ENCODE measurements around the gene ARTN. TPM values are rescaled to one million over a fixed set of nuclear protein-coding genes. Genes with fewer than 3 reads are reported as not detected.

ARTN gene
- total RNA-seq, 3 donors from 2014 or later (not counting 1 experiment from before 2014, with no cell fraction given) = 1.4 TPM; not detected in 2

GRCh38 chr1:43952731-43953346, 19.2 kb downstream of the ARTN start:
- intact Hi-C loops (cut with micrococcal nuclease) = no loop called here
- ATAC-seq (no peak), DNase-seq (no peak)
- no peak overlapping the region for H3K4me3 Mint-ChIP-seq
- WGBS (ENCODE audit: insufficient coverage) = 95% methylated on average over 8 of the region's 8 CpGs
- no peaks in the 10 kb centered on the region for H3K36me3 Mint-ChIP-seq
- peaks cover 12% of the 10 kb centered on the region for H3K4me1 ChIP-seq (ENCODE audit: control insufficient read depth, insufficient read depth, low read length)
- H3K27me3 ChIP-seq (ENCODE audit: control insufficient read depth, insufficient read depth, low read length) = no peaks in the 10 kb centered on the region
- TF ChIP-seq CTCF (IDR thresholded peaks at IDR 0.05) = no peak
- no peaks in the 10 kb centered on the region for H3K9me3 Mint-ChIP-seq
- H3K36me3 ChIP-seq (ENCODE audit: control insufficient read depth, insufficient read depth, low read length) = peaks cover 16% of the 10 kb centered on the region
- H3K4me3 ChIP-seq (ENCODE audit: low read length) = no peak overlapping the region
- peaks cover 16 to 35% of the 10 kb centered on the region in 2 donors for H3K4me1 Mint-ChIP-seq
- H3K27me3 Mint-ChIP-seq (ENCODE audit: low read depth in 2 of 2) = no peaks in the 10 kb centered on the region
- no peak overlapping the region for H3K27ac Mint-ChIP-seq
- no peaks in the 10 kb centered on the region for H3K9me3 ChIP-seq (ENCODE audit: control insufficient read depth, insufficient read depth, low read length)
- H3K27ac ChIP-seq (ENCODE audit: low read length) = no peak overlapping the region

- peaks cover 7% of the 10 kb centered on the region for H3K4me1 ChIP-seq (ENCODE audit: control insufficient read depth, insufficient read depth, low read length)
- Mint-ChIP-seq H3K4me1 (peaks cover 13 to 30% of the 10 kb centered on the region in 2 donors), H3K27ac (no peak overlapping the region), H3K27me3 (ENCODE audit: low read depth in 2 of 2) (no peaks in the 10 kb centered on the region), H3K4me3 (no peak overlapping the region), H3K9me3 (no peaks in the 10 kb centered on the region), H3K36me3 (no peaks in the 10 kb centered on the region)
- peaks cover 18% of the 10 kb centered on the region for H3K36me3 ChIP-seq (ENCODE audit: control insufficient read depth, insufficient read depth, low read length)
- H3K27ac ChIP-seq (ENCODE audit: low read length) = no peak overlapping the region
- intact Hi-C loops (cut with micrococcal nuclease) = no loop called here
- no peak overlapping the region for H3K4me3 ChIP-seq (ENCODE audit: low read length)
- 88% methylated on average over 3 of the region's 3 CpGs for WGBS (ENCODE audit: insufficient coverage)
- no peak for TF ChIP-seq CTCF (IDR thresholded peaks at IDR 0.05)
- H3K27me3 ChIP-seq (ENCODE audit: control insufficient read depth, insufficient read depth, low read length) = no peaks in the 10 kb centered on the region
- DNase-seq = no peak
- ATAC-seq = no peak
- no peaks in the 10 kb centered on the region for H3K9me3 ChIP-seq (ENCODE audit: control insufficient read depth, insufficient read depth, low read length)
Observed at GRCh38 chr1:43953361-43953760, 19.8 kb downstream of the ARTN start.

- Histone ChIP-seq H3K27ac (ENCODE audit: low read length) (no peak overlapping the region), H3K36me3 (ENCODE audit: control insufficient read depth, insufficient read depth, low read length) (peaks cover 21% of the 10 kb centered on the region), H3K27me3 (ENCODE audit: control insufficient read depth, insufficient read depth, low read length) (no peaks in the 10 kb centered on the region), H3K9me3 (ENCODE audit: control insufficient read depth, insufficient read depth, low read length) (no peaks in the 10 kb centered on the region), H3K4me1 (ENCODE audit: control insufficient read depth, insufficient read depth, low read length) (no peaks in the 10 kb centered on the region), H3K4me3 (ENCODE audit: low read length) (no peak overlapping the region)
- no peaks in the 10 kb centered on the region for H3K27me3 Mint-ChIP-seq (ENCODE audit: low read depth in 2 of 2)
- no peak overlapping the region for H3K27ac Mint-ChIP-seq
- intact Hi-C loops (cut with micrococcal nuclease) = no loop called here
- H3K4me3 Mint-ChIP-seq = no peak overlapping the region
- ATAC-seq (no peak), DNase-seq (no peak)
- H3K36me3 Mint-ChIP-seq = no peaks in the 10 kb centered on the region
- 97% methylated on average over 5 of the region's 5 CpGs for WGBS (ENCODE audit: insufficient coverage)
- TF ChIP-seq CTCF (IDR thresholded peaks at IDR 0.05) = no peak
- peaks cover 11 to 24% of the 10 kb centered on the region in 2 donors for H3K4me1 Mint-ChIP-seq
- H3K9me3 Mint-ChIP-seq = no peaks in the 10 kb centered on the region
Observed at GRCh38 chr1:43954036-43954435, 20.4 kb downstream of the ARTN start.

GRCh38 chr1:43956234-43956633, 22.6 kb downstream of the ARTN start:
- peaks cover 29% of the 10 kb centered on the region for H3K36me3 ChIP-seq (ENCODE audit: control insufficient read depth, insufficient read depth, low read length)
- no peak overlapping the region for H3K4me3 ChIP-seq (ENCODE audit: low read length)
- Mint-ChIP-seq H3K27ac (no peak overlapping the region), H3K36me3 (no peaks in the 10 kb centered on the region), H3K4me3 (no peak overlapping the region), H3K9me3 (no peaks in the 10 kb centered on the region), H3K4me1 (peaks cover 2 to 10% of the 10 kb centered on the region in 2 donors), H3K27me3 (ENCODE audit: low read depth in 2 of 2) (no peaks in the 10 kb centered on the region)
- H3K27me3 ChIP-seq (ENCODE audit: control insufficient read depth, insufficient read depth, low read length) = no peaks in the 10 kb centered on the region
- DNase-seq (no peak), ATAC-seq (no peak)
- H3K9me3 ChIP-seq (ENCODE audit: control insufficient read depth, insufficient read depth, low read length) = no peaks in the 10 kb centered on the region
- no peaks in the 10 kb centered on the region for H3K4me1 ChIP-seq (ENCODE audit: control insufficient read depth, insufficient read depth, low read length)
- intact Hi-C loops (cut with micrococcal nuclease) = no loop called here
- no peak overlapping the region for H3K27ac ChIP-seq (ENCODE audit: low read length)
- 96% methylated on average over 8 of the region's 8 CpGs for WGBS (ENCODE audit: insufficient coverage)
- no peak for TF ChIP-seq CTCF (IDR thresholded peaks at IDR 0.05)

Measured in natural killer cell (primary cell).